H1 (cell line): ENCODE results near the gene POLN. TPM values are rescaled to one million over a fixed set of nuclear protein-coding genes. Genes with fewer than 3 reads are reported as not detected.

Source experiments
- ASH2L ChIP-seq: fragments of 200-600, 300-600 bp; sonication (generic); IDR thresholded peaks from one replicate; pipeline ENCODE4 v1.7.1; 2017; ENCODE audit warnings: low read length
- BRCA1 ChIP-seq: IDR thresholded peaks from 2 replicates; pipeline ENCODE4 v1.6.1; 2012; ENCODE audit warnings: low read depth, low read length, improper control_type of control experiment
- JUN ChIP-seq: IDR thresholded peaks from 2 replicates; pipeline ENCODE4 v1.6.1; 2011; ENCODE audit warnings: low read depth, mild to moderate bottlenecking, improper control_type of control experiment, low read length
- JUND ChIP-seq: IDR thresholded peaks from 2 replicates; pipeline ENCODE4 v1.6.1; 2011; ENCODE audit warnings: mild to moderate bottlenecking, improper control_type of control experiment, low read length
- KDM5A ChIP-seq: fragments of 200-600 bp; IDR thresholded peaks from 2 replicates; pipeline ENCODE4 v1.7.1; 2012; ENCODE audit warnings: mild to moderate bottlenecking, low read length, inconsistent platforms, mixed read lengths
- POLR2AphosphoS5 ChIP-seq: IDR thresholded peaks from 2 replicates; pipeline ENCODE4 v1.6.1; 2011; ENCODE audit warnings: low read depth, low read length
- SAP30 ChIP-seq: fragments of 300-600 bp; sonication (generic); IDR thresholded peaks from 2 replicates; pipeline ENCODE4 v1.7.1; 2012; ENCODE audit warnings: low read length, moderate library complexity, mild to moderate bottlenecking, inconsistent platforms; ENCODE audit not compliant: insufficient read depth, insufficient replicate concordance
- SP4 ChIP-seq: IDR thresholded peaks from 2 replicates; pipeline ENCODE4 v1.6.1; 2012; ENCODE audit warnings: low read length, inconsistent platforms
- polyA plus RNA-seq, 7 experiments: library from polyadenylated mRNA; depleted of rRNA in 3 of 7; stranded (reverse) in 5 of 7; unstranded in 2 of 7; fragments of >200 nt in 5 of 7; fragments of 200-250 nt in 2 of 7; gene quantifications; 1 replicate in 5 of 7; 2 replicates in 1 of 7; 4 replicates in 1 of 7; pipeline versions ENCODE4 v1.2.1 to v1.2.3, GENCODE V29; 2011 to 2013; ENCODE audit warnings: missing spikeins in 2 of 7, mixed read lengths in 2 of 7
- total RNA-seq: library from RNA; stranded (reverse); fragmentation: NEBNext Ultra II Directional; extraction: Animal tissue kit (Norgen Biotek cat#: 25700); gene quantifications from 2 replicates; pipeline ENCODE4 v1.2.1, GENCODE V29; 2021

The POLN gene
- total and polyA plus RNA-seq, 2 of the 8 experiments (the other 6 are each of a cell fraction or from before 2014, with no cell fraction given), result 0.98 to 1.5 TPM

DNA sequence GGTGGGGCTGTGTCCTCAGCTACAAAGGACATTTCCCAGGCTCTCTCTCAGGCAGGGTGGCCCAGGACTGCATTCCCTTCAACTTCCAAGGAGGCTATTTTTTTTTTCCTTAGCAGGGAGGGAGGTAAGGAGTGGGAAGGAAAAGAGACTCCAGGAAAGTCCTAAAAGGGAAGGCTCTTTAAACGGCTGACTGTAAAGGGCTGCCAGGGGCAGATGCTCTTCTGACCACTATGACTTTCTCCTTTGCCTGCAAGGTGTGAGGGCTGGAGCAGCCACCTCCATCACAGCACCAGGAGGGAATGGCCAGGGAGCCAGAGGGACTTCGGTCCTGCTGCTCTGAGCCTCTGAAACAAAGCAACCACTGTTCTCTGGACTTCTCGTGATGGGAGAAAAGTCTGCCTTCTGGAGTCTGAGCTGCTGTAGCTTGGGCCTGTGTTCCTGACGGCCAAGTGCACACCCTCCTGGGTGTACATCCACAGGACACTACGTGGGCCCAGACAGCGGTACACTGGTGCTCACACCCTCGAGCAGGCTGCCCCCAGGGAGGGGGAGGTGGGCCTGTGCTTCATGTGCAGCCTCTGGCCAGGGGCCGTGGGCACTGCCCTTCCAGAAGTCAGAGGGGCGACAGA is 164.9 kb downstream of the POLN start (continued):
- no peak for TF ChIP-seq SP4
- TF ChIP-seq SAP30, result no peak
- TF ChIP-seq BRCA1, result no peak
- TF ChIP-seq POLR2AphosphoS5, result no peak
- no peak for TF ChIP-seq ASH2L
- no peak for TF ChIP-seq KDM5A
- no peak for TF ChIP-seq JUND
- no peak for TF ChIP-seq JUN
